ENCODE data around the gene RASGRP2.

GRCh38 chr11:64713016-64713707 lies 30.8 kb downstream of the RASGRP2 start:
- TF ChIP-seq POLR2A (IDR thresholded peaks at IDR 0.05) = no peak
- TF ChIP-seq CTCF (IDR thresholded peaks at IDR 0.05) = no peak
